ENCODE results near the gene BATF. TPM values are rescaled to one million over a fixed set of nuclear protein-coding genes. Genes with fewer than 3 reads are reported as not detected.

Gene BATF
- total RNA-seq, 4 donors from 2014 or later, result 0.36 to 5.2 (median 1.1) TPM

DNA sequence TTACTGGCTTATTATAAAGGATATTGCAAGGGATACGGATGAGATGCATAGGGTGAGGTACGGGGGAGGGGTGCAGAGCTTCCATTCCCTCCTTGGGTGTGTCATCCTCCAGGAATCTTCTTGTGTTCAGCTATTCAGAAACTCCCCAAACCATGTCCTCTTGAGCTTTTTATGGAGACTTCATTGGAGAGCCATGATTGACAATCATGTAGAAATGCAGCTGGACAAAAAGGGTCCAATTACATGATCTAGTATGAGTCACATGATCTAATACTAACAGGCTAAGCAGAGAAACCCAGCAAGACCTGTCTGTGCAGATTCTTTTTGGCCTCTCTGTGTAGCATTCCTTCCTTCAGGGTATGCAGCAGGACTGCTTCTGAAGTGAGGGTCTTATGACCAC, 32.2 kb downstream of the BATF start:
- Histone ChIP-seq H3K36me3 (no peaks in the 10 kb centered on the region), H3K4me3 (no peak overlapping the region), H3K27me3 (no peaks in the 10 kb centered on the region), H3K4me1 (peaks cover under 1% of the 10 kb centered on the region in 2 donors), H3K27ac (no peak overlapping the region), H3K9me3 (no peaks in the 10 kb centered on the region)
- intact Hi-C loops (cut with DNase I; ENCODE audit: low total_unique reads), result no loop called here
- no peak for TF ChIP-seq POLR2A (IDR thresholded peaks at IDR 0.05)
- TF ChIP-seq CTCF (IDR thresholded peaks at IDR 0.05 in 4 of 5, conservative IDR thresholded peaks at IDR 0.05 in 1 of 5), result no peak
- DNase-seq, result no peak
- in situ Hi-C loops (cut with MboI; ENCODE audit: low sequenced_read_pairs in 4 of 4), result no loop called here
- ATAC-seq, result no peak

GRCh38 chr14:75558440-75558839, 36.2 kb downstream of the BATF start:
- H3K4me1 ChIP-seq, result peaks cover 22 to 29% of the 10 kb centered on the region in 2 donors
- in situ Hi-C loops (cut with MboI; ENCODE audit: low sequenced_read_pairs in 4 of 4), result no loop called here
- intact Hi-C loops (cut with DNase I; ENCODE audit: low total_unique reads), result no loop called here

DNA sequence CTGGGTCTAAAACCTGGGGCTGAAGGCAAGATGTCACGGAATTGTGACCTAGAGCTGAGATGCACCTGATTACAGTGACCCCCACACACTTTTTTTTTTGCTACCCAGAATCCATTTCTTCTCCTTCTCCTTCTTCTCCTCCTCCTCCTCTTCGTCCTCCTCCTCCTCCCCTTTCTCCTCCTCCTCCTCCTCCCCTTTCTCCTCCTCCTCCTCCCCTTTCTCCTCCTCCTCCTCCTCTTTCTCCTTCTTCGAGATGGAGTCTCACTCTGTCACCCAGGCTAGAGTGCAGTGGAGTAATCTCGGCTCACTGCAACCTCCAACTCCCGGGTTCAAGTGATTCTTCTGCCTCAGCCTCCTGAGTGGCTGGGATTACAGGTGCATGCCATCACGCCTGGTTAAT, 36.8 kb downstream of the BATF start:
- no peak for TF ChIP-seq CTCF (IDR thresholded peaks at IDR 0.05 in 4 of 5, conservative IDR thresholded peaks at IDR 0.05 in 1 of 5)
- no peak for TF ChIP-seq POLR2A (IDR thresholded peaks at IDR 0.05)
- in situ Hi-C loops (cut with MboI; ENCODE audit: low sequenced_read_pairs in 4 of 4) (no loop called here), intact Hi-C loops (cut with DNase I; ENCODE audit: low total_unique reads) (no loop called here)
- Histone ChIP-seq H3K27ac (peak overlapping the region in 3 of 4 donors; percentile 73 to 89 (median 84)), H3K27me3 (no peaks in the 10 kb centered on the region), H3K4me1 (peaks cover 28 to 35% of the 10 kb centered on the region in 2 donors), H3K9me3 (no peaks in the 10 kb centered on the region), H3K36me3 (no peaks in the 10 kb centered on the region), H3K4me3 (no peak overlapping the region)
- ATAC-seq, result no peak
- DNase-seq, result no peak

More at GRCh38 chr14:75558440-75558839, 36.2 kb downstream of the BATF start:
- Histone ChIP-seq H3K36me3 (no peaks in the 10 kb centered on the region), H3K27me3 (no peaks in the 10 kb centered on the region), H3K9me3 (no peaks in the 10 kb centered on the region), H3K27ac (peak overlapping the region in 3 of 4 donors; percentile 35 to 89 (median 44)), H3K4me3 (no peak overlapping the region)
- DNase-seq (no peak), ATAC-seq (no peak)
- no peak for TF ChIP-seq CTCF (IDR thresholded peaks at IDR 0.05 in 4 of 5, conservative IDR thresholded peaks at IDR 0.05 in 1 of 5)
- no peak for TF ChIP-seq POLR2A (IDR thresholded peaks at IDR 0.05)

DNA sequence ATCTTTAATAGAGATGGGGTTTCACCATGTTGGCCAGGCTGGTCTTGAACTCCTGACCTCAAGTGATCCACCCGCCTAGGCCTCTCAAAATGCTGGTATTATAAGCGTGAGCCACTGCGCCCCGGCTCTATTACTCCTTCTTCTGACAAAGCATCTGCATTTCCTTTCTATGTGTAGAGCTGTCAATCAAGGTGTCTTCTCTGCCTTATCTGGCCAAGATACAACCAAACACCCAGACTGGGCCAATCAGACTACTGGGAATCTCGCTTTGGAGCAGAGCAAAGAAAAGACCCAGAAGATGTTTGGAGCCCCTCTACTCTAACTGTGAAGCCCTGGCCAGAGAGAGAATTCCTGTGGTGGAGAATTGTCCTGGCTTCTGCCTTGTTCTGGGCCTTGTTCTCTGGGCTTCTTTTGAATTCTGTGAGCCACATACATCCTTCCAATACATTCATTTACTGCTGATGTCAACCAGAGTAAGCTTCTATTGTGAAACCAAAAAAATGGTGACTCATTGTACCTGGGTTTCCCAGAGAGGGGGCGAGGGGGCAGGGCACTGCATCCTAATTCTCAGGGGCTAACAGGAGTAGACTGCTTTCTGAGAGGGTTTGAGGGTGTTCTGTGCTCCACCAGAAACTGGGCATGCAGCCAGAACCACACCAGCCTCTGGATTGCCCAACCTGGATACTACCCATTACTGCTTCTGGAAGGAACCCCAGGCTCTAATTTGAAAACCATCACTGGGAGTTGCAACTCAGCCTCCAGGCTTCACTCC, 37.4 kb downstream of the BATF start:
- ATAC-seq (peak in 1 of 2 donors; percentile 4), DNase-seq (peak in 1 of 2 donors; percentile 66)
- TF ChIP-seq POLR2A (IDR thresholded peaks at IDR 0.05) (no peak), CTCF (IDR thresholded peaks at IDR 0.05 in 4 of 5, conservative IDR thresholded peaks at IDR 0.05 in 1 of 5) (no peak)
- in situ Hi-C loops (cut with MboI; ENCODE audit: low sequenced_read_pairs in 4 of 4), result no loop called here
- peaks cover 34 to 41% of the 10 kb centered on the region in 2 donors for H3K4me1 ChIP-seq
- H3K36me3 ChIP-seq, result no peaks in the 10 kb centered on the region
- no peaks in the 10 kb centered on the region for H3K27me3 ChIP-seq
- peak overlapping the region; percentile 73 to 89 (median 80) for H3K27ac ChIP-seq
- no peak overlapping the region for H3K4me3 ChIP-seq
- no peaks in the 10 kb centered on the region for H3K9me3 ChIP-seq
- intact Hi-C loops (cut with DNase I; ENCODE audit: low total_unique reads), result loop anchor here (2.0 to 5.0 kb wide), 4 partner anchors 25 to 257 kb away; no protein-coding TSS in a partner anchor

Data from gastrocnemius medialis (tissue), 4 donors.